PC-3 (cell line): Measurements from ENCODE around the gene TPRN.

ENCODE experiments used
- CTCF ChIP-seq: fragments of 300-600 bp; sonication (generic); conservative IDR thresholded peaks from 2 replicates; pipeline ENCODE4 v1.5.1; 2017; ENCODE audit warnings: antibody characterized with exemption, low read depth, mild to moderate bottlenecking, low read length
- EZH2 ChIP-seq: fragments of 300-600 bp; sonication (generic); IDR thresholded peaks from one replicate; pipeline ENCODE4 v1.6.1; 2017; ENCODE audit warnings: antibody characterized with exemption, mild to moderate bottlenecking, low read length; ENCODE audit not compliant: unreplicated experiment
- EZH2phosphoT487 ChIP-seq: fragments of 300-600 bp; sonication (generic); IDR thresholded peaks from 2 replicates; pipeline ENCODE4 v1.6.1; 2018; ENCODE audit warnings: mild to moderate bottlenecking, antibody characterized with exemption, low read length, borderline replicate concordance

GRCh38 chr9:137218754-137219271 lies 18.3 kb upstream of the TPRN start:
- TF ChIP-seq EZH2 (no peak), CTCF (no peak), EZH2phosphoT487 (no peak)
